HUES48 (cell line): ENCODE results near the gene GUCY1B1.

Source experiments
- H3K27ac ChIP-seq: one replicate; pipeline ENCODE4 v1.7.0; 2013; ENCODE audit warnings: low read depth, low read length, inconsistent platforms
- H3K27me3 ChIP-seq: 2 replicates; pipeline ENCODE4 v1.6.1; 2013; ENCODE audit warnings: mild to moderate bottlenecking, low read length; ENCODE audit not compliant: control insufficient read depth, insufficient read depth
- H3K36me3 ChIP-seq: 2 replicates; pipeline ENCODE4 v1.6.1; 2013; ENCODE audit warnings: low read length; ENCODE audit not compliant: control insufficient read depth, insufficient read depth
- H3K4me1 ChIP-seq: 2 replicates; pipeline ENCODE4 v1.6.1; 2013; ENCODE audit warnings: mild to moderate bottlenecking, low read length; ENCODE audit not compliant: control insufficient read depth, insufficient read depth
- H3K4me3 ChIP-seq: 2 replicates; pipeline ENCODE4 v1.5.1; 2013; ENCODE audit warnings: mild to moderate bottlenecking, low read depth, low read length
- H3K9ac ChIP-seq: 2 replicates; pipeline ENCODE4 v1.6.1; 2013; ENCODE audit warnings: mild to moderate bottlenecking, low read depth, low read length, moderate library complexity
- H3K9me3 ChIP-seq: 2 replicates; pipeline ENCODE4 v1.6.1; 2013; ENCODE audit warnings: low read length; ENCODE audit not compliant: control insufficient read depth, insufficient read depth

GUCY1B1 gene

GRCh38 chr4:155822572-155822971 lies 63.8 kb downstream of the GUCY1B1 start:
- Histone ChIP-seq H3K9ac (no peak overlapping the region), H3K27ac (no peak overlapping the region), H3K9me3 (no peaks in the 10 kb centered on the region), H3K4me3 (no peak overlapping the region), H3K27me3 (no peaks in the 10 kb centered on the region), H3K36me3 (no peaks in the 10 kb centered on the region), H3K4me1 (peaks cover 12% of the 10 kb centered on the region)

GRCh38 chr4:155828628-155829027 lies 69.8 kb downstream of the GUCY1B1 start:
- H3K9ac ChIP-seq: no peak overlapping the region
- no peaks in the 10 kb centered on the region for H3K4me1 ChIP-seq
- H3K36me3 ChIP-seq: no peaks in the 10 kb centered on the region
- H3K4me3 ChIP-seq: no peak overlapping the region
- no peaks in the 10 kb centered on the region for H3K27me3 ChIP-seq
- no peaks in the 10 kb centered on the region for H3K9me3 ChIP-seq
- H3K27ac ChIP-seq: no peak overlapping the region

DNA sequence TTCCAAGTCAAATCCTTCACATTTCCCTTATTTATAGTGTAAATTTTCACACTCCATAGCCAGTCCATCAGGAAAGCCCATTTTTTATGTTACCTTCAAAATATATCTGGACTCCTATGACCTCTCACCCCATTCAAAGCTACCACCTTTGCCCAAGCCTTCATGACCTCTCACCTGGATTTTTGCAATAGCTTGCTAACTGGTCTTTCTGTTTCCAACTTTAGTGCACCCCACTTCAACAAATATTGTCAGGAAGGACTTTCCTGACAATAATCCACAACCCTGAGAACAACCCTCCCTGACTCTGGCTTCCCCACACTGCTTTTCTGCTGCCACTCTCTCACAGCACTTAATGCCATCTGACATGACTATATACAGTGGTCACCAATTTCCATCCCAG lies 73.8 kb downstream of the GUCY1B1 start:
- no peak overlapping the region for H3K27ac ChIP-seq

DNA sequence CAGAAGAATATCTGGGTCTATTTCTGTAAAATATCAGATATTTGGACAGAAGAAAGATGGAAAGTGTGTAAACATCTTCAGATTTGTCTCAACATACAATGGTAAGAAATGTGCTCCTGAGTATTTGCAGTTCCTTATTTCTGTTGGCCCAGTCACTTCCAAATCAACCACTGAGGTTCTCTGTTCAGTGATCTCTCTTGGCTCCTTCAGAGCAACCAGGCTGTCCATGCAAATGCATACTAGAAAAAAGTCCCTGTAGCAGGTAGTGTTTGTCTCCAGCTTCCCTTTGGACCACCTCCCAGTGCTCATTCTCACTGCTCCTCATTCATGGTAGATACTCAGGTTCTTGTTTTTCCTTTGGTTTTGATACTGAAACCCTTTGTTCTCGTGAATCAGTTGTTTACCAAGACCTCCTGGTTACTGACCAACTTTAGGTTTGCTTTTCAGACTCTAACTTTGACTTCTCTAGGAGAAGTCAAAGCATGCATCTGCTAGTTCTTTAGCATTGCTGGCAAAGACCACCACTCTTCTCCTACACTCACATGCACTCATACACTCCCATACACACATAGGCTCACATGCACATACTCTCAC lies 78.5 kb downstream of the GUCY1B1 start:
- Histone ChIP-seq H3K4me1 (peaks cover 3% of the 10 kb centered on the region; the same call in 1 of the 2 replicates), H3K27me3 (no peaks in the 10 kb centered on the region), H3K9ac (no peak overlapping the region), H3K27ac (no peak overlapping the region), H3K36me3 (no peaks in the 10 kb centered on the region), H3K4me3 (no peak overlapping the region), H3K9me3 (no peaks in the 10 kb centered on the region)

More for the DNA sequence above, 73.8 kb downstream of the GUCY1B1 start:
- H3K4me3 ChIP-seq: no peak overlapping the region
- H3K27me3 ChIP-seq: no peaks in the 10 kb centered on the region
- H3K9ac ChIP-seq: no peak overlapping the region
- H3K4me1 ChIP-seq: no peaks in the 10 kb centered on the region
- H3K9me3 ChIP-seq: no peaks in the 10 kb centered on the region
- no peaks in the 10 kb centered on the region for H3K36me3 ChIP-seq

GRCh38 chr4:155842080-155842479 lies 83.3 kb downstream of the GUCY1B1 start:
- Histone ChIP-seq H3K27ac (no peak overlapping the region), H3K27me3 (no peaks in the 10 kb centered on the region)

DNA sequence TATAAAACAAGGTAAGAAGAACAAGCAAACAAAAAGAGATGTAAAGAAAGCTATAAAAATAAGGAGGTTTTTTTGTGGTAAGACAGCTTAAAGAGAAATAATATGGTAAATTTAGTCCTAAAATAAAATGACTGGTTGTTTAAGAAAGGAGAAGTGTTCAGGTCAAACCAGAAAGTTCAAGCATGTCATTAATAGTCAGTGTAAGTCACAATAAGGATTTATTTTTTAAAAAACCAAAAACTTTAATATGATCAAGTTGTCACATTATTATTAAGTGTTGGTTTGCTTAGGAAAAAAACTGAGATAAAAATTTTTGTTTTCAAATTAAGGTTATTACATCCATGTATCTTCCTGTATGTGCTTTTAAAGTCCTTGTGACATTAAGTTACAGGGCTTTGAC lies 88.1 kb downstream of the GUCY1B1 start:
- no peak overlapping the region for H3K9ac ChIP-seq
- no peak overlapping the region for H3K27ac ChIP-seq
- H3K36me3 ChIP-seq: no peaks in the 10 kb centered on the region
- peaks cover 34% of the 10 kb centered on the region for H3K9me3 ChIP-seq
- peaks cover 7% of the 10 kb centered on the region; the same call in 1 of the 2 replicates for H3K4me1 ChIP-seq
- no peak overlapping the region for H3K4me3 ChIP-seq
- H3K27me3 ChIP-seq: no peaks in the 10 kb centered on the region

More at GRCh38 chr4:155842080-155842479, 83.3 kb downstream of the GUCY1B1 start:
- no peak overlapping the region for H3K4me3 ChIP-seq
- peaks cover 10% of the 10 kb centered on the region; the same call in 1 of the 2 replicates for H3K4me1 ChIP-seq
- H3K9me3 ChIP-seq: peaks cover 12% of the 10 kb centered on the region
- no peak overlapping the region for H3K9ac ChIP-seq
- no peaks in the 10 kb centered on the region for H3K36me3 ChIP-seq

GRCh38 chr4:155849042-155849441 lies 90.2 kb downstream of the GUCY1B1 start:
- peaks cover 37% of the 10 kb centered on the region for H3K9me3 ChIP-seq
- no peak overlapping the region for H3K27ac ChIP-seq
- H3K9ac ChIP-seq: no peak overlapping the region
- peaks cover 7% of the 10 kb centered on the region; the same call in 1 of the 2 replicates for H3K4me1 ChIP-seq
- no peaks in the 10 kb centered on the region for H3K36me3 ChIP-seq
- H3K27me3 ChIP-seq: no peaks in the 10 kb centered on the region
- H3K4me3 ChIP-seq: no peak overlapping the region

DNA sequence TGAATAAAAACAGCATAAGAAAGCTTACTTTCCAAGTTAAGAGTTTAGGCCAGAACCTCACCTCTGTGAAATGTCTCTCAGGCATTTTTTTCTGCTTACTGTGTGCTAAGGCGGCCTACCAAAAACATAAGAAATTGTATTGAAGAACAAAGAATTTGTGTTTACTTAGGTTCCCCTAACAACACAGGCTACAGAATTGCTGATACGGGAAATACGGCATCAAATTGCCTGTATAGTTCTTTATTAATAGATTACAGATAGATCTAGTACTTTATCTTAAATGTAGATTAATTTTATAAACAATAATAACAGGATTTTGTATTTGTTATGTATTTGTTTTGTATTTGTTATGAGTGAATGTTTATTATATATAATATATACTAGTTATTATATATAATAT lies 94.4 kb downstream of the GUCY1B1 start:
- H3K27me3 ChIP-seq: no peaks in the 10 kb centered on the region
- peaks cover 20% of the 10 kb centered on the region; the same call in 1 of the 2 replicates for H3K9me3 ChIP-seq
- no peaks in the 10 kb centered on the region for H3K4me1 ChIP-seq
- H3K27ac ChIP-seq: no peak overlapping the region
- H3K36me3 ChIP-seq: no peaks in the 10 kb centered on the region
- H3K4me3 ChIP-seq: no peak overlapping the region
- H3K9ac ChIP-seq: no peak overlapping the region

- H3K27me3 ChIP-seq: no peaks in the 10 kb centered on the region
- H3K27ac ChIP-seq: no peak overlapping the region
- no peaks in the 10 kb centered on the region for H3K4me1 ChIP-seq
- H3K9me3 ChIP-seq: peaks cover 8% of the 10 kb centered on the region; the same call in 1 of the 2 replicates
- no peaks in the 10 kb centered on the region for H3K36me3 ChIP-seq
- no peak overlapping the region for H3K9ac ChIP-seq
- no peak overlapping the region for H3K4me3 ChIP-seq
Observed at GRCh38 chr4:155854582-155855226, 95.9 kb downstream of the GUCY1B1 start.

GRCh38 chr4:155855897-155856296 lies 97.1 kb downstream of the GUCY1B1 start:
- Histone ChIP-seq H3K9me3 (peaks cover 8% of the 10 kb centered on the region; the same call in 1 of the 2 replicates), H3K36me3 (no peaks in the 10 kb centered on the region), H3K27me3 (no peaks in the 10 kb centered on the region), H3K9ac (no peak overlapping the region), H3K4me3 (no peak overlapping the region), H3K27ac (no peak overlapping the region), H3K4me1 (no peaks in the 10 kb centered on the region)
